Measurements from ENCODE around the gene AUTS2.
"Not testable (repeated sequence)": the region's sequence is repeated elsewhere in the genome, so short reads cannot be mapped to it uniquely, and the experiment has no call there.

Gene AUTS2

GRCh38 chr7:70706204-70706603 is 1107.9 kb downstream of the AUTS2 start:
- no peak for DNase-seq (ENCODE audit: low read depth, low spot score)

DNA sequence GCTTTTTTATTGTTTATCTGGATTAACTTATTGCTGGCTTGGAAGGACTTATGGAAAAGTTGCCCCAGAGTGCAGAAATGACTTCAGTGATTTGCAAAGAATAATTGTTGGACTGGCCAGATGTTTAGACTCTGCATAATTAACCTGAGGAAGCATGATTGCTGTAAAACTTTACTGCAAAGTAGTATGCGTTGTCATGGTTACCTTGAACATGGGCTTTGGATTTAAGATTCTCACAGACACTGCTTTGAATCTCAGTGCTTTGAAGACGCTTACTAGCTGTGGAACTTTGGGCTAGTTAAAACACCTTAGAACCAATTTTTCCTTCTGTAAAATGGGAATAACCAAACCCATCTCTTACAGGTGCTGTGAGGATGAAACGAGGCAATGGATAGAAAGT is 1108.4 kb downstream of the AUTS2 start:
- no peak for DNase-seq (ENCODE audit: low read depth, low spot score)

- no peak for DNase-seq (ENCODE audit: low read depth, low spot score)
These were observed 1109.6 kb downstream of the AUTS2 start for GRCh38 chr7:70707823-70708243.

- no peak for DNase-seq (ENCODE audit: low read depth, low spot score)
These were observed 1111.8 kb downstream of the AUTS2 start for GRCh38 chr7:70710011-70710480.

DNA sequence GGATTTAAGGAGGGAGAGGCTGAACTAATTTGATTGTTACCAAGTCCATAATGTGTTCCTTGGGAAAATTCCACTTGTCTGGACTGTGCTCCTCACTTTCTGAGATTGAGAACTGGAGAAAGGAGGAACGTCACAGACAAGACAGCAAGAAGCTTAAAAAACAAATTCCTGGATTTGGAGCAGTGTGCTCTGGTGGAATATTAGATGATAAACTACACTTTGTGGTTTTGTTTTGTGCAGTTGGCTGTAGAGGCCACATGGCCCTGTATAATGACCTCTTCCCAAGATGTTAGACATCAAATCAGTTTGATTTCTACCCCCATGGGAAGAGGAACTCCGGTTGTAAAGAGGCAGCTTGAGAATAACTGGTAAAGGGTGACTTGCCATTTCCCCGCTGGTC is 1112.4 kb downstream of the AUTS2 start:
- DNase-seq (ENCODE audit: low read depth, low spot score), result no peak

DNA sequence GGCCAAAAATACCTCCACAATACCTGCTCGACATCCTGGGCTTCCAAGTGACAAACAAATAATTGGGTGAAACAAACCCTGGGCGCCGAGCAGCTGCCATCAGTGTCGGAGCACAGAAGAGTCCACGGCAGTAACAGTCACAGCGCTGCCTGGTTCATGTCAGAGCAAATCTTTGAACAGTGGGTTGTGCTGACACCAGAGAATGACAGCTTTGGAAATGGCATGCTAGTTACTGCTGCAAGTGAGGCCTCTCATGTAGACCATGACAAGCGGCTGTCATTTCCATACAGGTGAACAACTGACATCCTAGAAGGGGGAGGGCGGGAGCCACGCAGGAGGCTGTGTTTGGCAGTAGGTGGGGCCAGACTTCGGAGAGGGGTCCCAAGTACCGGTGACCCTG is 1113.2 kb downstream of the AUTS2 start:
- DNase-seq (ENCODE audit: low read depth, low spot score), result no peak

GRCh38 chr7:70712942-70713341 is 1114.7 kb downstream of the AUTS2 start:
- no peak for DNase-seq (ENCODE audit: low read depth, low spot score)

- no peak for DNase-seq (ENCODE audit: low read depth, low spot score)
These were observed 1116.3 kb downstream of the AUTS2 start for GRCh38 chr7:70714506-70715038.

DNA sequence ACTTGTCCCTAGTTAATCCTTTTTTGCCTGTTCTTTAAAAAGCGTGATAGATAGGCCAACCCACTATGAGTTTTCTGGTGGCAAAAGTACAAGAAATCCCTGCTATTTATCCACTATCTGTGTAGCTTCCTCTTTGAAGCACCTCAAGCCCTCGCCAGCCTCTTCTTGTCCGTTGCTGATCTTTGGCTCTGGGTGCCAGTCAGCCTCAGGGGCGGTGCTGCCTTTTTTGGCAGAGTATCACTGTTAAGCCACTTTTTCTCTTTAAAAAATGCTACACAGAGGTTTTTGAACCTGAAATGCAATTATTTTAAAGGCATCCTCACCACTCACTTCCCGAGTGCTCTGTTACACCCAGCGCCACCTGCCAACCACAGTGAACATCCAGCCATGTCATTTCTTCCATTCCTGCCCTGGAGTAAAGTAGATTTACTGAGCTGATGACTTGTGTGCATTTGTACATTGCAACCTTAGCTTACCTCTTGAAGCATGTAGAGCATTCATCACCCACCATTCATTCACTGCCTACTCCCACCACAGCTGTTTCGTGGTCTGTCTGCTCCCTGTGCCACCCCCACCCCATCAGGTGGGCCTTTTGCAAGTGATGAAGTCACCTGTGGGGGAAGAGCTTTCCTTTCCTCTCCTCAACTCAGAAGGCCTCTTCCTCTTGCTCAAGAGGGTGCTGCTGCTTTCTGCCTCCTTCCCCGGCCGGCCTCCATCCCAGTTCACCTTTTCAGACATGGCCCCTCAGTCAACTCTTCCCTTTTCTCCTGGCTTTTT is 1119.5 kb downstream of the AUTS2 start:
- no peak for DNase-seq (ENCODE audit: low read depth, low spot score)

DNA sequence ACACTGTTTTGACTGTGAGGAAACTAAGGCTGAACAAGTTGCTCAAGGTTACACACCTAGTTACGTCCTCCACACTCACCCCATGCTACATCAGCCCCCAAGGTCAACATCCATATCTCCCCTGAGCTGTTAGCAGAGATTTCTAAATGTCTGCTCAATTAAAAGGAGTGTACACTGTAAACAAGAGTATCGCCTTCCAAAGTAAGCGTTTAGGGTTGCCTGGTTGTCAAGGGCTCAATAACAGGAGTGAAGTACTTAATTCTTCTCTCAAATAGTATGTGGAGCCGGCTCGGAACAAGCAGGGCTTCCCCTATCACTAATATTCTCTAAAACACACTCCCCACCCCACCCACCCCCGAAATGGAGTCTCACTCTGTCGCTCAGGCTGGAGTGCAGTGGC is 1120.8 kb downstream of the AUTS2 start:
- no peak for DNase-seq (ENCODE audit: low read depth, low spot score)

- no peak for DNase-seq (ENCODE audit: low read depth, low spot score)
These were observed 1122.1 kb downstream of the AUTS2 start for GRCh38 chr7:70720191-70720873.

DNA sequence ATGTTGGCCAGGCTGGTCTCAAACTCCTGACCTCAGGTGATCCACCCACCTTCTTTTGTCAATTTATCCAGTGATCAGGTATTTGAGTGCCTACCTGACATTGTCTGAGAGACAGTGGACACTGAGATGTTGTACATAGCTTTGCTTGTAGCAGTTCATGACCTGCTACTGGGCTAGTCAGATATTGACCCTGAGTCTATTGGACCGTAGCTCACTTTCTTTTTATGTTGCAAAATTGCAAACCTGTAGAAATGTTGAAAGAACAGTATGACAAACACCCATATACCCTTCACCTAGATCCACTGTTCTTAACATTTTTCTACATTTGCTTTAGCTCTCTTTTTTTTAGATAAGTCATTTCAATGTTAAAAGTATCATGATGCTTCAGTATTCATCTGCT is 1123.2 kb downstream of the AUTS2 start:
- DNase-seq (ENCODE audit: low read depth, low spot score), result no peak

DNA sequence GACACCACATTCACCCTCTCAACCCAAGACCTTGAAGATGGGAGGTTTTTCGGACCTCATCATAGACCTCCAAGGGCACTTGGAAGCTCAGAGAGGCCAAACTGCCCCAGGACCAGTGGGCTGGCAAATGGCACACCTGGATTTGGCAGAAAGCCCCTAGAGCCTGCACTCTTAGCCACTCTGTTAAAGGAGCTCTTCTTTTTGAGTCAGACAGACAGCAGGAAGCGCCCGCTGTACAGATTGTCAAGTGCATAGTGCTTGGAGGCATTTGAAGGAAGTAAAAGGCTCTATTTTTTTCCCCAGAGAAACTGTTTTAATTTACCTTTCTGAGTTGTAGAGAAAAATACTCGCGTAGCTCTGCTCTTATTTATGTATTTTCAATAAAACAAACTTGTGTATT is 1125.1 kb downstream of the AUTS2 start:
- no peak for DNase-seq (ENCODE audit: low read depth, low spot score)

DNA sequence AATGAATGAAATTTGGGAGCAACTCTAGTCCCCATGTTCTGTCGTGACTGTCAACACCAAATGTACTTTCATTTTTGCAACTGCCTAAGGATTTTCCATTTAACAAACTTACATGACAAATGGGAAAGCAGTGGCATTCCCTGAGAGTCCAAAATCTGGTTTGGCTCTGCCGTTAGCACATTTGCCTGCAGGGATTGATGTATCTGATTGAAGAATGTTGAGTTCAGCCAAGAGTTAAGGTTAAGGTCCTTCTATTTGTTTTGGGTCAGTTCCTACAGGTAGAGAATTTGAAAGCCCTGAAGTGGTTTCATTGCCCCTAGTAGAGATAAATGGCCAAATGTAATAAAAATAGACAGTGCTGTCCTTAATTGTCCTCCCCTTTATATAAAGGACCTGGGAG is 1127.2 kb downstream of the AUTS2 start:
- no peak for DNase-seq (ENCODE audit: low read depth, low spot score)

- DNase-seq (ENCODE audit: low read depth, low spot score), result no peak
These were observed 1128.0 kb downstream of the AUTS2 start for GRCh38 chr7:70726294-70726693.

DNA sequence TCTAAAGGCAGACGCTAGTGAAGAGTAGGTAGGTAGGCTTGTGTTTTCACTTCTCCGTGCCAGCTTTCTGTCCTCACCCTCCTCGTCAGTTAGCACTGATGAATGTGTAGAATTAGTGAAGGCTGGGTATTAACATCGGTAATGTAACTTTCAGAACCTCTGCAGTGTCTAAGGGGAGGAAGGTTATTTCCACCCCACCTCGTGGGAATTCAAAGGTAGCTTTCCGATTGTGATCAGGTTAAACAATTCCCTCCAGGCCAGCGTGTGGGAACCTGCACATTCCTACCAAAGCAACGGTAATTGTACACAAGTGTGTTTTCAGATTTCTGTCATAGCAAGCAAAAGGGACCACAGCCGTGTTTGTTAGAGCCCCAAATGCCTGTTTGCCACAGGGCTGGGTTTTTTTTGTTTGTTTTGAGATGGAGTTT is 1128.7 kb downstream of the AUTS2 start:
- no peak for DNase-seq (ENCODE audit: low read depth, low spot score)

DNA sequence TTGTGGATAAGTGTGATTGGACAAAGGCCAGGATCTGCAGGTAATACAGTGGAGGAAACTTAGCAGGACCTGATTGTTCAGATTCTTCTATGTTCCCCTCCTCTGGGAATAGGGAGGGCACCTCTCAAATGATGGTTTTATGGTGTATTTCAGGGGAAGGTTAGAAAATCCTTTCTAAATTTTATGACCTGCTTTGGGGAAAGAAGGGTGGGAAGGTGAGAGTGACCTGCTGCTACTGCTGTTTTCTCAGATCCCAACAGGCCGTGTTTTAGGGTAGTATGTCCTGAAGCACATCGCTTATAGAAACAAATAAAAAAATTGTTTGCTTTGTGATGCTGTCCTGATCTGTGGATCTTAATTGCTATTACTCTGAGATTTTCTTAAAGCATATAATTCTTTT is 1129.6 kb downstream of the AUTS2 start:
- no peak for DNase-seq (ENCODE audit: low read depth, low spot score)

DNA sequence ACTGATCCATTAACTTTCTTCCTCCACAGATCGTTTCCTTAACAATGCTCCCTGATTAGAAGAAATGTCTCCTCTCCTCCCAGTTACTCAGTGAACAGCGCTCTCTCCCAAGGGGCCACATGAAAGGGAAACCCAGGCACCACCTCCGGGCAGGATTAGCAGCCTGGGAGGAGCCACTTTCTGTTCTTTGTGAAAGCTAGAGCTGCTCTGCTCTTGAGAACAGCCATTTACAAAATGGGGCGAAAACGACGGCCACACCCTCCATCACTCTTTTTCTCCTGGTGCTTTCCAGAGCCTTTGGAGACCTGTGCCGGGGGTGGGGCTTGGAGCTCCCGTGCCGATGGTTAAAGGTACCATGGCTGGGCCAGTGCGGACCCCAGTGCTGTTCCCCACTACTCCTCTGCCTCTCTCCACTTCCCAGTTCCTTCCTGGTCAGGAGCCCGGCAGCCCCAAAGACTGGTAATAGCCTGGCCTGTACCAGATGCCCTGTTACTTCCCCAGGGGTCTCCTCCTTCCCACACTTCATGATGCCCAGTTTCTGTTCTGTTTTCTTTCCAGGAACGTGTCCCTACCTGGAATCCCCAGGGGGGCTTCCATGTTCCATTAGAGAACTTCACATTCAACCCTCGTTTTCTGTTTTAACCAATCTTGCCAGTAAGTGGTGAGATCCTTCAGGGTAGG is 1130.7 kb downstream of the AUTS2 start:
- peak; percentile 82 for DNase-seq (ENCODE audit: low read depth, low spot score)

- DNase-seq (ENCODE audit: low read depth, low spot score), result not testable (repeated sequence)
These were observed 1131.4 kb downstream of the AUTS2 start for GRCh38 chr7:70729553-70730157.

DNA sequence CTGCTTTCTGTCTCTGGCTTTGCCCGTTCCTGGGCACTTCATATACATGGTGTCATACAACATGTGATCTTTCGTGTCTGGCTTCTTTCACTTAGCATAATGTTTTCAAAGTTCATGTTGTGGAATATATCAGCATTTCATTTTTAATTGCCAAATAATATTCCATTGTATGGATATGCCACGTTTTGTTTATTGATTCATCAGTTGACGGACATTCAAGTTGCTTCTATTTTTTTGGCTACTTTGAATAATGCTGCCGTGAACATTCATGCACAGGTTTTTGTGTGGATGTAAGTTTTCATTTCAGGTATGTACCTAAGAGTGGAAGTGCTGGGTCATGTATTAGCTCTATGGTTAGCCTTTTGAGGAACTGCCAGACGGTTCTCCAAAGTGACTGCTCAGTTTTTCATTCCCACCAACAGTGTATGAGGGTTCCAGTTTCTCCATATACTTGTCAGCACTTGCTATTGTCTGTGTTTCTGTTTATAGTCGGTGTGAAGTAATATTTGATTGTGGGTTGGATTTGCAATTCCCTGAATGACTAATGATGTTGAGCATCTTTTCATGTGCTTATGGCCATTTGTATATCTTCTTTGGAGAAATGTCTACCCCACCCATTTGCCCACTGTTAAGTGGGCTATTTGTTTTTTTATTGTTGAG is 1132.3 kb downstream of the AUTS2 start:
- no peak for DNase-seq (ENCODE audit: low read depth, low spot score)

DNA sequence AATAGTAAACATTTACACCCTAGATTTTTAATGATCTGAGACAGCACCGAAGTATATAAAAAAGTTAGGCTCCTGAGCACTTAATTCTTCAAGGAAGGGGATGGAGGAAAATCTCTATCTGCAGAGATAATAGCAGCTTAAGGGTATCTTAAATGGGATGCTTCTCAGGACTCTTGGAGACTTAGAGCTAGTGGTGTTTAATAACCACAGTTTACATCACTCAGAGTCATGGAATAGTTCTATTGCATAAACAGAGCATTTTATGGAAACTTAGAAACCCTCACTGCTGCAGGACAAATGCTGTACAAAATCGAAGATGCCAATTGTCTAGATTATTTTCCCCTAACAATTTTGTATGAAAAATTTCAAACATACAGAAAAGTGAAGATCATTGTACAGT is 1134.8 kb downstream of the AUTS2 start:
- DNase-seq (ENCODE audit: low read depth, low spot score), result no peak
